PC-9 (cell line): ENCODE results near the gene SLC35B2. TPM values are rescaled to one million over a fixed set of nuclear protein-coding genes. Genes with fewer than 3 reads are reported as not detected.

Experiments used
- BruUV-seq: library from RNA; stranded (reverse); fragments of 400-500 nt; replicated peaks from 2 replicates; lab custom pipeline; 2021; lab: Mats Ljungman, UMichigan
- CTCF ChIA-PET: fragments of 300-600 bp; sonication (Branson Sonifier 250); formaldehyde crosslinking; loops from one replicate; lab custom pipeline; 2022; ENCODE audit warnings: antibody characterized with exemption; lab: Charles Lee
- POLR2A ChIA-PET: fragments of 300-600 bp; sonication (Branson Sonifier 250); formaldehyde crosslinking; loops from one replicate; lab custom pipeline; 2022; ENCODE audit warnings: antibody characterized with exemption; ENCODE audit not compliant: unreplicated experiment; lab: Charles Lee
- DNase-seq, 2 experiments: peaks; one replicate each; pipeline versions ENCODE4 v3.0.0 to v3.0.0-alpha.2; 2015 to 2022; ENCODE audit warnings: mixed read lengths in 1 of 2
- H2AFZ ChIP-seq: fragments of 200-600 bp; sonication (generic); 2 replicates; pipeline ENCODE4 v1.8.1; 2017; ENCODE audit warnings: antibody characterized with exemption
- H3F3A ChIP-seq: fragments of 200-600 bp; sonication (generic); 2 replicates; pipeline ENCODE4 v1.8.1; 2017; ENCODE audit warnings: antibody characterized with exemption, mild to moderate bottlenecking, low read depth; ENCODE audit not compliant: insufficient read depth
- H3K27ac ChIP-seq: fragments of 200-600 bp; sonication (generic); 2 replicates; pipeline ENCODE4 v1.6.1; 2016; ENCODE audit warnings: mixed run types
- H3K27me3 ChIP-seq: fragments of 200-600 bp; sonication (generic); 2 replicates; pipeline ENCODE4 v1.6.1; 2016; ENCODE audit warnings: low read depth, mixed run types; ENCODE audit not compliant: insufficient read depth
- H3K36me3 ChIP-seq: fragments of 200-600 bp; sonication (generic); 2 replicates; pipeline ENCODE4 v1.6.1; 2016; ENCODE audit warnings: low read depth, mixed run types
- H3K4me1 ChIP-seq: fragments of 200-600 bp; sonication (generic); replicated peaks from 2 replicates; pipeline ENCODE4 v1.6.1; 2016; ENCODE audit warnings: mixed run types; ENCODE audit not compliant: insufficient read depth
- H3K4me2 ChIP-seq: fragments of 200-600 bp; sonication (generic); 2 replicates; pipeline ENCODE4 v1.6.1; 2017; ENCODE audit warnings: mixed run types
- H3K4me3 ChIP-seq: fragments of 200-600 bp; sonication (generic); 2 replicates; pipeline ENCODE4 v1.6.1; 2016; ENCODE audit warnings: mixed run types
- H3K79me2 ChIP-seq: fragments of 200-600 bp; sonication (generic); 2 replicates; pipeline ENCODE4 v1.6.1; 2017; ENCODE audit warnings: low read depth, mixed run types
- H3K9me2 ChIP-seq: fragments of 200-600 bp; sonication (generic); 2 replicates; pipeline ENCODE4 v1.8.1; 2017; ENCODE audit warnings: mild to moderate bottlenecking; ENCODE audit not compliant: insufficient read depth
- H3K9me3 ChIP-seq: fragments of 200-600 bp; sonication (generic); 2 replicates; pipeline ENCODE4 v1.8.1; 2016; ENCODE audit warnings: low read depth; ENCODE audit not compliant: insufficient read depth
- H4K20me1 ChIP-seq: fragments of 200-600 bp; sonication (generic); 2 replicates; pipeline ENCODE4 v1.8.1; 2017; ENCODE audit not compliant: insufficient read depth
- CTCF ChIP-seq: fragments of 200-600 bp; sonication (generic); conservative IDR thresholded peaks from 2 replicates; pipeline ENCODE4 v1.6.1; 2017; ENCODE audit warnings: mixed run types, antibody characterized with exemption, mild to moderate bottlenecking, moderate library complexity
- EZH2 ChIP-seq: fragments of 200-600 bp; sonication (generic); IDR thresholded peaks from 2 replicates; pipeline ENCODE4 v1.8.0; 2017; ENCODE audit warnings: antibody characterized with exemption, low read depth
- intact Hi-C: fragments of 100-400 bp; cut with micrococcal nuclease; formaldehyde crosslinking; loops from one replicate; pipeline ENCODE4 v1.10.0; 2022; ENCODE audit not compliant: unreplicated experiment
- total RNA-seq: library from RNA; stranded (reverse); gene quantifications from 2 replicates; pipeline ENCODE4 v1.2.3, GENCODE V29; 2021

Gene SLC35B2
- total RNA-seq, 1 experiment from 2014 or later: 59.7 TPM

- H3K9me2 ChIP-seq: no peaks in the 10 kb centered on the region
- no peaks in the 10 kb centered on the region for H3K27me3 ChIP-seq
- no TSS peak for BruUV-seq
- peak in 1 of 2 experiments; percentile 32 for DNase-seq
- peaks cover 72% of the 10 kb centered on the region for H4K20me1 ChIP-seq
- intact Hi-C loops: loop anchor here (5.0 kb wide), 1 partner anchor 132 kb away; no protein-coding TSS in a partner anchor
- H3K4me3 ChIP-seq: peak overlapping the region; percentile 98
- H3K36me3 ChIP-seq: peaks cover 65% of the 10 kb centered on the region
- TF ChIP-seq EZH2 (no peak), CTCF (no peak)
- H3K79me2 ChIP-seq: peaks cover 70% of the 10 kb centered on the region
- no peak overlapping the region for H2AFZ ChIP-seq
- H3K4me1 ChIP-seq: peaks cover 42% of the 10 kb centered on the region
- H3K4me2 ChIP-seq: peak overlapping the region; percentile 97
- H3K9me3 ChIP-seq: no peaks in the 10 kb centered on the region
- ChIA-PET POLR2A (interaction anchor here (0.6 kb wide), 1 partner anchor 153 kb away, joined by 6 read pairs; no protein-coding TSS in a partner anchor), CTCF (no interaction called here)
- peaks cover 76% of the 10 kb centered on the region for H3F3A ChIP-seq
- H3K27ac ChIP-seq: peak overlapping the region; percentile 94
These were observed 8.1 kb downstream of the SLC35B2 start for GRCh38 chr6:44249082-44249748.

- Histone ChIP-seq H3K9me2 (no peaks in the 10 kb centered on the region), H3K27ac (peak overlapping the region; percentile 94), H3F3A (peaks cover 70% of the 10 kb centered on the region), H3K9me3 (no peaks in the 10 kb centered on the region), H4K20me1 (peaks cover 65% of the 10 kb centered on the region), H3K4me3 (peak overlapping the region; percentile 98), H3K4me2 (peak overlapping the region; percentile 97), H2AFZ (no peak overlapping the region), H3K4me1 (peaks cover 38% of the 10 kb centered on the region), H3K36me3 (peaks cover 59% of the 10 kb centered on the region), H3K79me2 (peaks cover 64% of the 10 kb centered on the region), H3K27me3 (no peaks in the 10 kb centered on the region)
- POLR2A ChIA-PET: interaction anchor here (0.6 kb wide), 1 partner anchor 152 kb away, joined by 6 read pairs; no protein-coding TSS in a partner anchor
- intact Hi-C loops: loop anchor here (5.0 kb wide), 1 partner anchor 131 kb away; no protein-coding TSS in a partner anchor
- peak in 1 of 2 experiments; percentile 33 for DNase-seq
- BruUV-seq: no TSS peak
- CTCF ChIA-PET: no interaction called here
- TF ChIP-seq CTCF: no peak
- TF ChIP-seq EZH2: no peak
These were observed 8.7 kb downstream of the SLC35B2 start for GRCh38 chr6:44248579-44248978.

- TSS peak; percentile 39 for BruUV-seq
- peaks cover 60% of the 10 kb centered on the region for H3F3A ChIP-seq
These were observed 9.7 kb downstream of the SLC35B2 start for GRCh38 chr6:44247338-44248302.

More at GRCh38 chr6:44247338-44248302, 9.7 kb downstream of the SLC35B2 start:
- peak; percentile 47 to 48 for DNase-seq
- H3K27me3 ChIP-seq: no peaks in the 10 kb centered on the region
- ChIA-PET POLR2A (interaction anchor here (0.6 to 1.0 kb wide), 6 partner anchors 9 to 618 kb away, joined by 3 to 17 read pairs (median 5); partner anchors contain the start of gene GTPBP2), CTCF (interaction anchor here (0.6 to 0.9 kb wide), 2 partner anchors 12 to 678 kb away, joined by 3 to 4 read pairs; no protein-coding TSS in a partner anchor)
- peaks cover 57% of the 10 kb centered on the region for H3K79me2 ChIP-seq
- no peak overlapping the region for H2AFZ ChIP-seq
- H3K36me3 ChIP-seq: peaks cover 50% of the 10 kb centered on the region
- no peak for TF ChIP-seq EZH2
- TF ChIP-seq CTCF: peak; percentile 17; the same call in 1 of the 2 replicates
- peak overlapping the region; percentile 97 for H3K4me2 ChIP-seq
- peaks cover 56% of the 10 kb centered on the region for H4K20me1 ChIP-seq
- H3K27ac ChIP-seq: peak overlapping the region; percentile 94
- no peaks in the 10 kb centered on the region for H3K9me2 ChIP-seq
- peaks cover 36% of the 10 kb centered on the region for H3K4me1 ChIP-seq
- peak overlapping the region; percentile 98 for H3K4me3 ChIP-seq
- no peaks in the 10 kb centered on the region for H3K9me3 ChIP-seq
- intact Hi-C loops: loop anchor here (2.0 to 5.0 kb wide), 2 partner anchors 75 to 130 kb away; no protein-coding TSS in a partner anchor
